Gastroesophageal sphincter (tissue), 3 donors: ENCODE results near the gene TCHHL1.

Experiments
- CTCF ChIP-seq, 4 experiments: fragments of 200-600 bp in 2 of 4; fragments of 450-650 bp in 2 of 4; sonication (generic) in 1 of 4; IDR thresholded peaks; one replicate each; pipeline ENCODE4 v1.5.1; 2017 to 2019; ENCODE audit warnings: antibody characterized with exemption in 4 of 4, mild to moderate bottlenecking in 2 of 4, moderate library complexity in 2 of 4
- POLR2A ChIP-seq, 2 donors: fragments of 450-650 bp; IDR thresholded peaks; one replicate each; pipeline ENCODE4 v1.6.1; 2017; ENCODE audit warnings: antibody characterized with exemption in 2 of 2, mild to moderate bottlenecking in 2 of 2, moderate library complexity in 1 of 2
- POLR2AphosphoS5 ChIP-seq: sonication (generic); formaldehyde crosslinking; IDR thresholded peaks from one replicate; pipeline ENCODE4 v1.6.1; 2017; ENCODE audit warnings: antibody characterized with exemption

GRCh38 chr1:152047413-152047729 is 41.5 kb downstream of the TCHHL1 start:
- TF ChIP-seq POLR2AphosphoS5 = no peak
- no peak for TF ChIP-seq CTCF (IDR thresholded peaks at IDR 0.05)
- no peak for TF ChIP-seq POLR2A (IDR thresholded peaks at IDR 0.05)
